Activated CD4-positive, alpha-beta memory T cell treated with anti-CD3 and anti-CD28 coated beads, Interleukin-2, amount 10 ng/mL, durations not matched to agents 7 days and 5 days (primary cell): ENCODE results near the gene DDR1. TPM values are rescaled to one million over a fixed set of nuclear protein-coding genes. Genes with fewer than 3 reads are reported as not detected.
"Not testable (repeated sequence)": the region's sequence is repeated elsewhere in the genome, so short reads cannot be mapped to it uniquely, and the experiment has no call there.

Source experiments
- CTCF ChIA-PET: fragments of 350-600 bp; sonication (Branson Sonifier 250); formaldehyde crosslinking; loops from one replicate; lab custom pipeline; 2021; ENCODE audit warnings: antibody characterized with exemption, inconsistent platforms; lab: Charles Lee
- POLR2A ChIA-PET: fragments of 350-600 bp; sonication (Branson Sonifier 250); formaldehyde crosslinking; loops from one replicate; lab custom pipeline; 2021; ENCODE audit warnings: antibody characterized with exemption; lab: Charles Lee
- DNase-seq: peaks from one replicate; pipeline ENCODE4 v3.0.0-alpha.2; 2020
- H3K27ac Mint-ChIP-seq: one replicate; pipeline ENCODE4 v1.8.0; 2021; ENCODE audit warnings: mild to moderate bottlenecking, mixed read lengths
- H3K27me3 Mint-ChIP-seq: one replicate; pipeline ENCODE4 v1.8.0; 2021; ENCODE audit warnings: mixed read lengths
- H3K36me3 Mint-ChIP-seq: one replicate; pipeline ENCODE4 v1.8.0; 2021; ENCODE audit warnings: low read depth, mixed read lengths
- H3K4me1 Mint-ChIP-seq: one replicate; pipeline ENCODE4 v1.8.0; 2021; ENCODE audit warnings: mixed read lengths
- H3K4me3 Mint-ChIP-seq: one replicate; pipeline ENCODE4 v1.8.0; 2021; ENCODE audit warnings: mild to moderate bottlenecking, mixed read lengths
- H3K9me3 Mint-ChIP-seq: one replicate; pipeline ENCODE4 v1.8.0; 2021; ENCODE audit warnings: mixed read lengths
- total RNA-seq, 2 experiments: library from RNA; stranded (reverse); gene quantifications; one replicate each; pipeline ENCODE4 v1.2.3, GENCODE V29; 2021

Gene DDR1
- total RNA-seq, 2 experiments from 2014 or later, result 1.8 to 3.2 TPM

GRCh38 chr6:30857549-30857948 lies 26.8 kb upstream of the DDR1 start:
- ChIA-PET CTCF (interaction anchor here (1.0 kb wide), 1 partner anchor 14 kb away, joined by 3 read pairs; no protein-coding TSS in a partner anchor), POLR2A (no interaction called here)
- no peaks in the 10 kb centered on the region for H3K4me1 Mint-ChIP-seq
- peaks cover 8% of the 10 kb centered on the region for H3K27me3 Mint-ChIP-seq
- H3K9me3 Mint-ChIP-seq, result peaks cover 15% of the 10 kb centered on the region
- no peak overlapping the region for H3K27ac Mint-ChIP-seq
- DNase-seq, result no peak
- H3K4me3 Mint-ChIP-seq, result no peak overlapping the region
- peaks cover 12% of the 10 kb centered on the region for H3K36me3 Mint-ChIP-seq

- DNase-seq, H3K4me1 Mint-ChIP-seq, H3K4me3 Mint-ChIP-seq, H3K36me3 Mint-ChIP-seq, POLR2A ChIA-PET, CTCF ChIA-PET, H3K27ac Mint-ChIP-seq: not testable (repeated sequence)
- H3K9me3 Mint-ChIP-seq, result peaks cover 12% of the 10 kb centered on the region
- H3K27me3 Mint-ChIP-seq, result peaks cover 10% of the 10 kb centered on the region
Measured at GRCh38 chr6:30859726-30860125, 24.6 kb upstream of the DDR1 start.

GRCh38 chr6:30861257-30862048 lies 22.9 kb upstream of the DDR1 start:
- Mint-ChIP-seq H3K4me3 (no peak overlapping the region), H3K36me3 (peaks cover 9% of the 10 kb centered on the region), H3K27ac (no peak overlapping the region), H3K27me3 (peaks cover 7% of the 10 kb centered on the region), H3K9me3 (peaks cover 12% of the 10 kb centered on the region), H3K4me1 (no peaks in the 10 kb centered on the region)
- DNase-seq, result no peak
- ChIA-PET POLR2A (no interaction called here), CTCF (interaction anchor here (1.0 kb wide), 1 partner anchor 15 kb away, joined by 3 read pairs; no protein-coding TSS in a partner anchor)

- ChIA-PET CTCF (interaction anchor here (1.0 kb wide), 1 partner anchor 15 kb away, joined by 3 read pairs; no protein-coding TSS in a partner anchor), POLR2A (no interaction called here)
- Mint-ChIP-seq H3K4me1 (no peaks in the 10 kb centered on the region), H3K27me3 (peaks cover 4% of the 10 kb centered on the region), H3K9me3 (peaks cover 12% of the 10 kb centered on the region), H3K36me3 (peaks cover 9% of the 10 kb centered on the region), H3K4me3 (no peak overlapping the region), H3K27ac (no peak overlapping the region)
- DNase-seq, result no peak
Measured at GRCh38 chr6:30862156-30862875, 22.0 kb upstream of the DDR1 start.

GRCh38 chr6:30864325-30864724 lies 20.0 kb upstream of the DDR1 start:
- no peak for DNase-seq
- Mint-ChIP-seq H3K36me3 (peaks cover 7% of the 10 kb centered on the region), H3K4me3 (no peak overlapping the region), H3K27ac (no peak overlapping the region), H3K9me3 (peaks cover 6% of the 10 kb centered on the region), H3K27me3 (peaks cover 4% of the 10 kb centered on the region), H3K4me1 (no peaks in the 10 kb centered on the region)
- POLR2A ChIA-PET, result no interaction called here
- CTCF ChIA-PET, result no interaction called here

GRCh38 chr6:30869241-30869749 lies 15.0 kb upstream of the DDR1 start:
- H3K9me3 Mint-ChIP-seq, result peaks cover 22% of the 10 kb centered on the region
- H3K4me1 Mint-ChIP-seq, result peaks cover 13% of the 10 kb centered on the region
- H3K27ac Mint-ChIP-seq, DNase-seq, H3K4me3 Mint-ChIP-seq, H3K27me3 Mint-ChIP-seq, POLR2A ChIA-PET: not testable (repeated sequence)
- CTCF ChIA-PET, result interaction anchor here (0.7 kb wide), 1 partner anchor 27 kb away, joined by 4 read pairs; no protein-coding TSS in a partner anchor
- peaks cover 10% of the 10 kb centered on the region for H3K36me3 Mint-ChIP-seq

GRCh38 chr6:30870546-30870945 lies 13.8 kb upstream of the DDR1 start:
- ChIA-PET POLR2A (no interaction called here), CTCF (no interaction called here)
- Mint-ChIP-seq H3K27me3 (no peaks in the 10 kb centered on the region), H3K4me3 (no peak overlapping the region), H3K27ac (no peak overlapping the region), H3K9me3 (peaks cover 22% of the 10 kb centered on the region), H3K4me1 (peaks cover 13% of the 10 kb centered on the region), H3K36me3 (peaks cover 10% of the 10 kb centered on the region)
- no peak for DNase-seq

GRCh38 chr6:30871592-30872183 lies 12.6 kb upstream of the DDR1 start:
- CTCF ChIA-PET, result no interaction called here
- Mint-ChIP-seq H3K27ac (no peak overlapping the region), H3K4me3 (no peak overlapping the region), H3K36me3 (peaks cover 10% of the 10 kb centered on the region), H3K4me1 (peaks cover 16% of the 10 kb centered on the region), H3K9me3 (peaks cover 22% of the 10 kb centered on the region), H3K27me3 (no peaks in the 10 kb centered on the region)
- DNase-seq, result no peak
- POLR2A ChIA-PET, result no interaction called here

- Mint-ChIP-seq H3K27me3 (no peaks in the 10 kb centered on the region), H3K36me3 (peaks cover 10% of the 10 kb centered on the region), H3K4me3 (no peak overlapping the region), H3K9me3 (peaks cover 22% of the 10 kb centered on the region), H3K27ac (no peak overlapping the region), H3K4me1 (peaks cover 24% of the 10 kb centered on the region)
- POLR2A ChIA-PET, result no interaction called here
- DNase-seq, result no peak
- CTCF ChIA-PET, result no interaction called here
Measured at GRCh38 chr6:30873137-30873640, 11.1 kb upstream of the DDR1 start.

GRCh38 chr6:30873795-30874194 lies 10.5 kb upstream of the DDR1 start:
- H3K36me3 Mint-ChIP-seq, result peaks cover 10% of the 10 kb centered on the region
- POLR2A ChIA-PET, H3K27me3 Mint-ChIP-seq, DNase-seq, H3K27ac Mint-ChIP-seq, CTCF ChIA-PET, H3K4me3 Mint-ChIP-seq: not testable (repeated sequence)
- peaks cover 22% of the 10 kb centered on the region for H3K9me3 Mint-ChIP-seq
- H3K4me1 Mint-ChIP-seq, result peaks cover 24% of the 10 kb centered on the region

GRCh38 chr6:30875244-30876038 lies 8.9 kb upstream of the DDR1 start:
- POLR2A ChIA-PET, result interaction anchor here (2.6 kb wide), 1 partner anchor 145 kb away, joined by 5 read pairs; no protein-coding TSS in a partner anchor
- H3K27ac Mint-ChIP-seq, result no peak overlapping the region
- no peaks in the 10 kb centered on the region for H3K27me3 Mint-ChIP-seq
- no peak for DNase-seq
- H3K4me1 Mint-ChIP-seq, result peaks cover 24% of the 10 kb centered on the region
- peaks cover 17% of the 10 kb centered on the region for H3K9me3 Mint-ChIP-seq
- peaks cover 7% of the 10 kb centered on the region for H3K36me3 Mint-ChIP-seq
- no peak overlapping the region for H3K4me3 Mint-ChIP-seq
- CTCF ChIA-PET, result interaction anchor here (4.7 kb wide), 1 partner anchor 47 kb away, joined by 82 read pairs; no protein-coding TSS in a partner anchor
